Measurements from ENCODE around the gene MVK.

The MVK gene

GRCh38 chr12:109555431-109556315 lies 17.9 kb upstream of the MVK start:
- ChIA-PET CTCF (no interaction called here), POLR2A (interaction anchor here (0.7 to 1.4 kb wide), 2 partner anchors 9 to 18 kb away, joined by 3 to 4 read pairs; partner anchors contain the start of genes MMAB and MVK)
- TF ChIP-seq NFRKB (IDR thresholded peaks at IDR 0.05), result no peak
- no peak for TF ChIP-seq FOXA1 (IDR thresholded peaks at IDR 0.05)
- no peak for TF ChIP-seq CTBP1 (IDR thresholded peaks at IDR 0.05; ENCODE audit: borderline replicate concordance)
- TF ChIP-seq ZNF384 (IDR thresholded peaks at IDR 0.05), result no peak

DNA sequence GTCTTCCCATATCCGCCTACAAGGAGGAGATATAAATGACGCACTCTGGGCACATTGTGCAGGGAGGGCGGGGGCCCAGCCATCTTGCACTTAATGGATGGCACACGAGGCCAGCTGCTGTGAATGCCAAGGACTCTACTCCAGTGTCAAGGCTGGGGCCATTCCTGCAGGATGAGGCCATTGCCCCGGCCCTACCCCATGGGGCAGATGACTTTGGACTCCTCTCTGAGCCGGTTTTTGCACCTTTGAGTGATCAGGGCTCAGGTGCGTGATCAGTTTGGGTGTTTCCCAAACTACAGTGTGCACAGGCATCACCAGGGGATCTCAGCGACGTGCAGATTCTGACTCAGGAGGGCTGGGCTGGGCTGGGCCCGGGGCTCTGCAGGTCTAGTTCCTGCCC lies 16.4 kb upstream of the MVK start:
- DNase-seq (ENCODE audit: extremely low spot score), result no peak
- ChIA-PET POLR2A (interaction anchor here (1.4 kb wide), 1 partner anchor 8 kb away, joined by 3 read pairs; no protein-coding TSS in a partner anchor), CTCF (no interaction called here)
- no peak for TF ChIP-seq ZNF384 (IDR thresholded peaks at IDR 0.05)
- no peak for TF ChIP-seq SP1 (IDR thresholded peaks at IDR 0.05)
- no peak for TF ChIP-seq NFRKB (IDR thresholded peaks at IDR 0.05)
- TF ChIP-seq ELF4 (IDR thresholded peaks at IDR 0.05), result no peak
- TF ChIP-seq BHLHE40 (IDR thresholded peaks at IDR 0.05; ENCODE audit: borderline replicate concordance), result no peak
- TF ChIP-seq SUZ12 (IDR thresholded peaks at IDR 0.05), result no peak
- TF ChIP-seq FOXM1 (IDR thresholded peaks at IDR 0.05; ENCODE audit: borderline replicate concordance), result no peak
- TF ChIP-seq L3MBTL2 (conservative IDR thresholded peaks at IDR 0.05), result no peak

More at GRCh38 chr12:109555431-109556315, 17.9 kb upstream of the MVK start:
- no peak for DNase-seq (ENCODE audit: extremely low spot score)

DNA sequence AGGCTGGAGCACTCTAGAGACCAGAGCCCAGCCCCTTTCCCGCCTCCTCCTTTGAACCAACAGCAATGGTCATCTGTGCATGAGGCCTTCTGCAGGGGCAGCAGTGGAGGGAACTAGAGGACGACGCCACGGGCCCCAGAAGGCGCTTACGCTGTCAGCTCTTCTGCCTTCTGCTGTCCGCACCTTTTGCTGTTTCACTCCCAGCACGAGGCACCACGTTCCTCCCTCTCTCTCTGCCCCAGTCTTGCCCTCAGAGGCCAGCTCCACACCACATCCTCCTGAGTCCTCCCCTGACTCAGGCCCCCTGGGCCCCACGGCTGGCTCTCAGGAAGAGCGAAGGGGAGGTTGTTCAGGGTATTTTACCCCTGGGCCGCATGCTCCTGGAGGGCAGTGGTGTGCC lies 15.8 kb upstream of the MVK start:
- ChIA-PET POLR2A (no interaction called here), CTCF (no interaction called here)
- TF ChIP-seq ELF4 (IDR thresholded peaks at IDR 0.05) (no peak), BHLHE40 (IDR thresholded peaks at IDR 0.05; ENCODE audit: borderline replicate concordance) (no peak), L3MBTL2 (conservative IDR thresholded peaks at IDR 0.05) (no peak), ZNF384 (IDR thresholded peaks at IDR 0.05) (no peak), SP1 (IDR thresholded peaks at IDR 0.05) (no peak), FOXA1 (IDR thresholded peaks at IDR 0.05) (no peak), FOXM1 (IDR thresholded peaks at IDR 0.05; ENCODE audit: borderline replicate concordance) (no peak), LEF1 (IDR thresholded peaks at IDR 0.05; ENCODE audit: borderline replicate concordance) (no peak), ARNT (IDR thresholded peaks at IDR 0.05) (no peak), TARDBP (IDR thresholded peaks at IDR 0.05) (no peak), FOXK2 (IDR thresholded peaks at IDR 0.05) (no peak), HDGF (IDR thresholded peaks at IDR 0.05; ENCODE audit: borderline replicate concordance) (no peak), SUZ12 (IDR thresholded peaks at IDR 0.05) (no peak), PKNOX1 (IDR thresholded peaks at IDR 0.05) (no peak), CTBP1 (IDR thresholded peaks at IDR 0.05; ENCODE audit: borderline replicate concordance) (no peak), NFRKB (IDR thresholded peaks at IDR 0.05) (no peak)
- DNase-seq (ENCODE audit: extremely low spot score), result no peak

GRCh38 chr12:109558374-109559199 lies 15.0 kb upstream of the MVK start:
- ChIA-PET CTCF (no interaction called here), POLR2A (no interaction called here)
- TF ChIP-seq FOXM1 (IDR thresholded peaks at IDR 0.05; ENCODE audit: borderline replicate concordance), result no peak
- no peak for TF ChIP-seq LEF1 (IDR thresholded peaks at IDR 0.05; ENCODE audit: borderline replicate concordance)
- TF ChIP-seq CTBP1 (IDR thresholded peaks at IDR 0.05; ENCODE audit: borderline replicate concordance), result no peak
- TF ChIP-seq ELF4 (IDR thresholded peaks at IDR 0.05), result no peak
- no peak for TF ChIP-seq FOXK2 (IDR thresholded peaks at IDR 0.05)
- TF ChIP-seq FOXA1 (IDR thresholded peaks at IDR 0.05), result no peak
- TF ChIP-seq HDGF (IDR thresholded peaks at IDR 0.05; ENCODE audit: borderline replicate concordance), result no peak
- no peak for TF ChIP-seq PKNOX1 (IDR thresholded peaks at IDR 0.05)
- TF ChIP-seq SP1 (IDR thresholded peaks at IDR 0.05), result no peak
- TF ChIP-seq NFRKB (IDR thresholded peaks at IDR 0.05), result no peak
- no peak for TF ChIP-seq ZNF384 (IDR thresholded peaks at IDR 0.05)
- no peak for TF ChIP-seq TARDBP (IDR thresholded peaks at IDR 0.05)
- no peak for TF ChIP-seq BHLHE40 (IDR thresholded peaks at IDR 0.05; ENCODE audit: borderline replicate concordance)
- TF ChIP-seq L3MBTL2 (conservative IDR thresholded peaks at IDR 0.05), result no peak
- no peak for TF ChIP-seq ARNT (IDR thresholded peaks at IDR 0.05)
- no peak for TF ChIP-seq SUZ12 (IDR thresholded peaks at IDR 0.05)
- no peak for DNase-seq (ENCODE audit: extremely low spot score)

DNA sequence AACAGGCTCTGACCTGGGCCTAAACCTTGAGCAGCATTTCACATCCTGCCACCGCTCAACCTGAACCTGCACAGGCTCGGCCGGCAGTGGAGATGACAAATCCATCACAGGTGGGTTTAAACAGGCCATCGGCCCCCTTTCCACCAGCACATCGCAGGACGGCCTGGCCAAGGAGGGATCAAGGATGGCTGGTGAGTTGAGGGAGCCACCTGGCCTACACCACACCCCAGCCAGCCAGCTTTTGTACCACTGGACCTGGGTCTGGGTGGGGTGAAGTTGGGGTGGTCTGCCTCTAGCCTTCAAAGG lies 14.4 kb upstream of the MVK start:
- CTCF ChIA-PET, result no interaction called here
- no peak for DNase-seq (ENCODE audit: extremely low spot score)
- TF ChIP-seq FOXA1 (IDR thresholded peaks at IDR 0.05) (no peak), ZNF384 (IDR thresholded peaks at IDR 0.05) (no peak), LEF1 (IDR thresholded peaks at IDR 0.05; ENCODE audit: borderline replicate concordance) (no peak), L3MBTL2 (conservative IDR thresholded peaks at IDR 0.05) (no peak), HDGF (IDR thresholded peaks at IDR 0.05; ENCODE audit: borderline replicate concordance) (no peak), FOXK2 (IDR thresholded peaks at IDR 0.05) (no peak), FOXM1 (IDR thresholded peaks at IDR 0.05; ENCODE audit: borderline replicate concordance) (no peak), CTBP1 (IDR thresholded peaks at IDR 0.05; ENCODE audit: borderline replicate concordance) (no peak), PKNOX1 (IDR thresholded peaks at IDR 0.05) (no peak), NFRKB (IDR thresholded peaks at IDR 0.05) (no peak), SUZ12 (IDR thresholded peaks at IDR 0.05) (no peak), SP1 (IDR thresholded peaks at IDR 0.05) (no peak), ELF4 (IDR thresholded peaks at IDR 0.05) (no peak)
- POLR2A ChIA-PET, result interaction anchor here (0.7 kb wide), 1 partner anchor 15 kb away, joined by 3 read pairs; the partner anchor contains the start of gene MVK

All from HEK293T (cell line).